SK-N-SH (cell line): ENCODE data around the gene OTOP3.

Source experiments
- CTCF ChIP-seq: fragments of 200-600 bp; sonication (generic); IDR thresholded peaks from 2 replicates; pipeline ENCODE4 v1.6.1; 2017; ENCODE audit warnings: antibody characterized with exemption, mild to moderate bottlenecking, moderate library complexity
- EP300 ChIP-seq, 2 experiments: IDR thresholded peaks; 2 replicates each; pipeline versions ENCODE4 v1.4.0 to v1.6.1; 2012; ENCODE audit warnings: borderline replicate concordance in 1 of 2, low read depth in 1 of 2, low read length in 1 of 2
- MAX ChIP-seq: IDR thresholded peaks from 2 replicates; pipeline ENCODE4 v1.4.0; 2012; ENCODE audit warnings: low read depth
- NFIC ChIP-seq: IDR thresholded peaks from 2 replicates; pipeline ENCODE4 v1.4.0; 2012; ENCODE audit warnings: borderline replicate concordance
- PBX3 ChIP-seq: IDR thresholded peaks from 2 replicates; pipeline ENCODE4; 2012
- REST ChIP-seq: IDR thresholded peaks from 2 replicates; pipeline ENCODE4 v1.6.1; 2012; ENCODE audit warnings: mild to moderate bottlenecking, low read depth, low read length, moderate library complexity
- RXRA ChIP-seq: IDR thresholded peaks from 2 replicates; pipeline ENCODE4 v1.4.0; 2012; ENCODE audit warnings: low read depth, mild to moderate bottlenecking, borderline replicate concordance

GRCh38 chr17:74953134-74953687 lies 17.5 kb downstream of the OTOP3 start:
- TF ChIP-seq CTCF, result no peak
- TF ChIP-seq PBX3, result no peak
- no peak for TF ChIP-seq MAX
- TF ChIP-seq EP300 (IDR thresholded peaks at IDR 0.05; ENCODE audit: borderline replicate concordance in 1 of 2, low read depth in 1 of 2, low read length in 1 of 2), result no peak
- TF ChIP-seq REST, result no peak
- TF ChIP-seq RXRA, result no peak
- TF ChIP-seq NFIC, result no peak
